ENCODE data around the gene FAIM. TPM values are rescaled to one million over a fixed set of nuclear protein-coding genes. Genes with fewer than 3 reads are reported as not detected.
"Not testable (repeated sequence)": the region's sequence is repeated elsewhere in the genome, so short reads cannot be mapped to it uniquely, and the experiment has no call there.

The FAIM gene
- total RNA-seq, 1 donor from 2014 or later: 26.9 TPM

GRCh38 chr3:138600100-138600745 is 8.3 kb upstream of the FAIM start:
- DNase-seq (ENCODE audit: low spot score in 2 of 2) (no peak), FAIRE-seq (no peak)

DNA sequence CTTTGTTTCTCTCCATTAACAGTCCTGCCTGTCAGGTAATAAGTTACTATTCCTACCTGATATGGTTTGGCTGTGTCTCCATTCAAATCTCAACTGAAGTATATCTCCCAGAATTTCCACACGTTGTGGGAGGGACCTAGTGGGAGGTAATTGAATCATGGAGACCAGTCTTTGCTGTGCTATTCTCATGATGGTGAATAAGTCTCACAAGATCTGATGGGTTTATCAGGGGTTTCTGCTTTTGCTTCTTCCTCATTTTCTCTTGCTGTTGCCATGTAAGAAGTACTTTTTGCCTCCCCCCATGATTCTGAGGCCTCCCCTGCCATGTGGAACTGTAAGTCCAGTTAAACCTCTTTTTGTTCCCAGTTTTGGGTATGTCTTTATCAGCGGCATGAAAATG is 6.9 kb upstream of the FAIM start:
- FAIRE-seq; DNase-seq (ENCODE audit: low spot score in 2 of 2): not testable (repeated sequence)

DNA sequence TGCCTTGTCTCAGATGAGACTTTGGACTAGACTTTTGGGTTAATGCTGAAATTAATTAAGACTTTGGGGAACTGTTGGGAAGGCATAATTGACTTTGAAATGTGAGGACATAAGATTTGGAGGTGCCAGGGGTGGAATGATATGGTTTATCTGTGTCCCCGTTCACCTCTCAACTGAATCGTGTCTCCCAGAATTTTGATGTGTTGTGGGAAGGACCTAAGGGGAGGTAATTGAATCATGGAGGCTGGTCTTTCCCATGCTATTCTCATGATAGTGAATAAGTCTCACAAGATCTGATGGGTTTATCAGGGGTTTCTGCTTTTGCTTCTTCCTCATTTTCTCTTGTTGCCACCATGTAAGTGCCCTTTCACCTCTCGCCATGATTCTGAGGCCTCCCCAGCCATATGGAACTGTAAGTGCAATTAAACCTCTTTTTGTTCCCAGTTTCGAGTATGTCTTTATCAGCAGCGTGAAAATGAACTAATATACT is 4.4 kb upstream of the FAIM start:
- not testable (repeated sequence) for FAIRE-seq; DNase-seq (ENCODE audit: low spot score in 2 of 2)

DNA sequence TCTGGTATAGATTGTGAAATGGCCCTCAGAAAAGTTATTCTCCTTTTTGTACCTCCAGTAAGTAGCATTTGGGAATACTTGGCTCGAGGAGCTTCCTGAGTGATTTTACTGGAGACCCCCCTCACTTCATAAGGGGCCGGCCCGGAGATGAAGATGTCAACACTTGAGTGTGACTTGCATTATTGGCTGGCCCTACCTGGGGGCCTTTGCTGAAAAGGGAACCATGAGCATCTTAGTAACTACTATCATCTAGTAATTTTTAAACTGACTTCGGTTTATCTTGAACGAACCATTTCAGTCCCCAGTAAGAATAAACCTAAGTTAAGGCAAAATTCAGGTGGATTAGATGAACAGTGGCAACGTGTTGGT is 1.3 kb downstream of the FAIM start:
- DNase-seq (ENCODE audit: low spot score in 2 of 2) (no peak), FAIRE-seq (no peak)

GRCh38 chr3:138615462-138615861 is 6.9 kb downstream of the FAIM start:
- FAIRE-seq (no peak), DNase-seq (ENCODE audit: low spot score in 2 of 2) (no peak)

DNA sequence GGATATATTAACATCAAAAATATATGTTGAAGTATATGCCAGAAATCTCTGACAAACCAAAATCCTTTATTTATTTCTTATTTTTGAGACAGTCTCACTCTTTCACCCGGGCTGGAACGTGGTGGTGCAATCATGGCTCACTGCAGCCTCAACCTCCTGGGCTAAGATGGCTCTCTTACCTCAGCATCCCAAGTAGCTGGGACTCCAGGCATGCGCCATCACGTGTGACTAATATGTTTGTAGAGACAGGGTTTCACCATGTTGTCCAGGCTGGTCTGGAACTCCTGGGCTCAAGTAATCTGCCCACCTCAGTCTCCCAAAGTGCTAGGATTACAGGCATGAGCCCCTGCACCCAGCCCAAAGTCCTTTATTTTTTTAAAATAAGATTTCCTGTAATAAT is 11.9 kb downstream of the FAIM start:
- DNase-seq (ENCODE audit: low spot score in 2 of 2) (no peak), FAIRE-seq (no peak)

DNA sequence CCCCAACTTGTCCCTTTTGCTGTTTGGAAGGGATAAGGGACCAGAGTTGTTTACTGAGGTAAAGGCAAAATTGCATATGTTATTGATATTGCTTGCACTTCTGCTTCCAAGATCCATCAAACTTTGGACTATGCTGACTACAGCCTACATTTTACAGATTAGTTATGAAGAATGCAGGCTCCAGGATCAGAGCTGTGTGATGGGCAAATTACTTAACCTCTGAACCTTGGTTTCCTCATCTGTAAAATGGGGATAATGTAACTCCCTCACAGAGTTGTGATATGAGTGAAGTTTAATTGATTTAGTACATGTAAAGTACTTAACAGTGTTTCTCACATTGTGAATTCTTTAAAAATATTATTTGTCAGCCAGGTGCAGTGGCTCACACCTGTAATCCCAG is 15.9 kb downstream of the FAIM start:
- FAIRE-seq: no peak
- DNase-seq (ENCODE audit: low spot score in 2 of 2): no peak

- FAIRE-seq (no peak), DNase-seq (ENCODE audit: low spot score in 2 of 2) (no peak)
Measured at GRCh38 chr3:138625707-138626365, 17.3 kb downstream of the FAIM start.

- DNase-seq (ENCODE audit: low spot score in 2 of 2) (no peak), FAIRE-seq (no peak)
Measured at GRCh38 chr3:138629526-138629925, 21.0 kb downstream of the FAIM start.

DNA sequence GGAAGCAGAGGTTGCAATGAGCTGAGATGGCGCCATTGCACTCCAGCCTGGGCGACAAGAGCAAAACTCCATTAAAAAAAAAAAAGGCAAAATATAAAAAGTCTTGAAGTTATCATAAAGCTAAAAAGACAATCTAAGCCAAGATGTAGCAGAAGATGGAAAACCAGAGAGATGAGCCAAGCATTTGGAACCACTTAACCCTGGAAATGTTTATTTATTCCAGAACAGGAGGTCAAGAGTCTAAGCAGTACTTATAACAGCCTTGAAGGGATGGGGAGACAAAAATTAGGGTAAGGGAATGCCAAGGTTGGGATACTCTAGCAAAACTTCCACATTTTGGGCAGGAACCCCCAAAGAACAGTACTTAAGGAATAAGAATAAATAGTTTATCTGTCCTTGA is 30.1 kb downstream of the FAIM start:
- DNase-seq (ENCODE audit: low spot score in 2 of 2) (no peak), FAIRE-seq (no peak)

- DNase-seq (ENCODE audit: low spot score in 2 of 2) (no peak), FAIRE-seq (no peak)
Measured at GRCh38 chr3:138640537-138640936, 32.0 kb downstream of the FAIM start.

DNA sequence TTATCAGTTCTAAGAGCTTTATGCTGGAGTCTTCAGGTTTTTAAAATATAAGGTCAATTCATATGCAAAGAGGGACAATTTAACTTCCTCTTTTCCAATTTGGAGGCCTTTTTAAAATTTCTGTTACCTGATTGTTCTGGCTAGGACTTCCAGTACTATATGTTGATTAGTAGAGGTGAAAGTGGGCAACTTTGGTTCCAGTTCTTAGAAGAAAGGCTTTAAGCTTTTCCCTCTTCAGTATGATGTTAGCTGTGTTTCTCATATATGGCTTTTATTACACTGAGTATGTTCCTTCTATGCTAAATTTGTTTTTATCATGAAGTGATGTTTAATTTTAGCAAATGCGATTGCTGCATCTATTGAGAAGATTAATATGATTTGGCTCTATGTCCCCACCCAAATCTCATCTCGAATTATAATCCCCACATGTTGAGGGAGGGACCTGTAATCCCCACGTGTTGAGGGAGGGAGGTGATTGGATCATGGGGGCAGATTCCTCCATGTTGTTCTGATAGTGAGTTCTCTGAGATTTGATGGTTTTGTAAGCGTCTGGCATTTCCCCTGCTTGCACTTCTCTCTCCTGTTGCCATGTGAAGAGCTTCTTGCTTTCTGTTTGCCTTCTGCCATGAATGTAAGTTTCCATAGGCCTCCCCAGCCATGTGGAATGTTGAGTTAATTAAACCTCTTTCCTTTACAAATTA is 33.8 kb downstream of the FAIM start:
- FAIRE-seq (no peak), DNase-seq (ENCODE audit: low spot score in 2 of 2) (no peak)

DNA sequence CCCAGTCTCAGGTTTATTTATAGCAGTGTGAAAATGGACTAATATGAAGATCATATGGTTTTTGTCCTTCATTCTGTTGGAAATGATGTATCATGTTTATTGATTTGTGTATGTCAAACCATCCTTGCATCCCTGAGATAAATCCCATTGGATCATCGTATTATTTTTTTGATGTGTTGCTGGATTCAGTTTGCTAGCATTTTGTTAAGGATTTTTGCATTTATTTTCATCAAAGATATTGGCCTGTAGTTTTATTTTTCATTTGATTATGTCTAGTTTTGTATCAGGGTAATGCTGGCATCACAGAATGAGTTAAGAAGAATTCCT is 34.3 kb downstream of the FAIM start:
- no peak for FAIRE-seq
- no peak for DNase-seq (ENCODE audit: low spot score in 2 of 2)

DNA sequence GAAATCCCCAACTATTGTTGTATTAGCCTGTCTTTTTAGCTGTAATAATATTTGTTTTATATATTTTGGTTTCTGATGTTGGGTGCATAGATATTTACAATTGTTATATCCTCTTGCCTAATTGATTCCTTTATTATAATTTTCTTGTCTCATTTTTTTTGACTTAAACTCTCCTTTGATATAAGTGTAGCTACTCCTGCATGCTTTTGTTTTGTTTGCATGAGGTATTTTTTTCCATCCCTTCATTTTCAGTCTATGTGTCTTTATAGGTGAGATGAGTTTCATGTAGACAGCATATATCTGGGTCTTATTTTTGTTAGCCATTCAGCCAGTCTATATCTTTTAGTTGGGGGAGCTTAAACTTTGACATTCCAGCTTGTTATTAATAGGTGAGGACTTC is 37.4 kb downstream of the FAIM start:
- no peak for DNase-seq (ENCODE audit: low spot score in 2 of 2)
- no peak for FAIRE-seq

GRCh38 chr3:138646513-138646912 is 37.9 kb downstream of the FAIM start:
- no peak for DNase-seq (ENCODE audit: low spot score in 2 of 2)
- FAIRE-seq: no peak

DNA sequence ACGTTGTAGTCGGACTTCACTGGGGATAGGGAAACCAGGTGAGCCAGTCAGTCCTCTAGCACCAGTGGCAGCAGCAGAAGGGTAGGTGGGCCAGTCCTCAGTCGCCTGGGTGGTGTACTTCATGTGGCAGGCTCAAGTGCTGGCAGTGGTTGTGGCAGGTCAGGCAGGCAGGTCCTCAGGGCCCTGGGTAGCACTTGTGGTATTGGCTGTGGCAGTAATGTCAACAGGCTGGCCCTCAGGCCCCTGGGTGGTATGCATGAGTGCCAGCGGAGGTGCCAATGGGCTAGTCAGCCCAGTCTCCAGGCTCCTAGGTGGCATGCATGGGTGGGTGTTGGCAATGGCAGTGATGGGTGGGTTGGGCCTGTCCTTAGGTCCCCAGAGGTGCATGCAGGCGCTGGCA is 40.6 kb downstream of the FAIM start:
- no peak for FAIRE-seq
- DNase-seq (ENCODE audit: low spot score in 2 of 2): no peak

DNA sequence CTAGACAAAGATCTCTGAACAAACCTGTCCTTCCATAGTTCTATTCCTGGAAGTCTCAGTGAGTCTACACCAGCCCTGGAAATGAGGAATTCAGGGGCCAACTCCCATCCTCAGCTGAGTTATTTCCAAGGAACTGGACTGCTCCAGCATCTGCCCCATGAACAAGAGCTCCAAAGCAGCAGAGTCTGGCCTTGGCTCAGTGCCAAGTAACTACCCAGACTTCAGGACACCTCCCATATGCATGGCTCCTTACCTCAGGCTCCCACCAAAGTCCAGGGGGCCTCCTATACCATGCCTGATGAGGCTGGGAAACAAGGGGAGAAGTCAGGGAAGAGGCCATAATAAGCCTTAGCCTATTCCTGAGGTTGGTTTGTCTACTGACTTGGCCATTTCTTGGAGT is 45.0 kb downstream of the FAIM start:
- FAIRE-seq: no peak
- no peak for DNase-seq (ENCODE audit: low spot score in 2 of 2)

GRCh38 chr3:138657508-138657907 is 48.9 kb downstream of the FAIM start:
- DNase-seq (ENCODE audit: low spot score in 2 of 2): no peak
- no peak for FAIRE-seq

GRCh38 chr3:138668107-138668506 is 59.5 kb downstream of the FAIM start:
- DNase-seq (ENCODE audit: low spot score in 2 of 2) (no peak), FAIRE-seq (no peak)

DNA sequence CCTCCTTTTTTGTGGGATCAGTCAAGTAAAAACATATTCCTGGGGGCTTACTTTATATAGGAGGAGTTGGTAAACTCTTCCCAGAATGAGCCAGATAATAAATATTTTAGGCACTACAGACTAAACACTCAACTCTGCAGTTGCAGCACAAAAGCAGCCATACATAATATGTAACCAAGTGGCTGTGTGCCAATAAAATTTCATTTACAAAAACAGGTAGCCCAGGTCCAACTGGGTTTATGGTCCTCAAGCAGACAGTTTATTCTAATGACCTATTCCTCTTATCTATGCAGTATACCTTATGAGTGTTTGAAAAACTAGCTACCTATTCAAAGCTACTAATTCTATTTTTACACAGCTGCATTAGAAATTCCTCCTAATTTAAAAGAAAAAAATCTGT is 61.8 kb downstream of the FAIM start:
- DNase-seq (ENCODE audit: low spot score in 2 of 2): no peak
- no peak for FAIRE-seq

- FAIRE-seq: no peak
- no peak for DNase-seq (ENCODE audit: low spot score in 2 of 2)
Measured at GRCh38 chr3:138673641-138674530, 65.3 kb downstream of the FAIM start.

All from frontal cortex (tissue), 4 donors.